HEK293T (cell line): ENCODE data around the gene PRR22.
A peak's percentile ranks its signal among the peaks of the same experiment; 100 is the strongest.

Experiments used
- CTCF ChIA-PET: fragments of 350-600 bp; formaldehyde crosslinking; extraction: SDS; loops from one replicate; lab custom pipeline; 2021; ENCODE audit warnings: antibody characterized with exemption, inconsistent platforms; lab: Yijun Ruan, JAX
- POLR2A ChIA-PET: fragments of 350-600 bp; formaldehyde crosslinking; extraction: SDS; loops from one replicate; lab custom pipeline; 2020; ENCODE audit warnings: antibody characterized with exemption, inconsistent platforms; lab: Yijun Ruan, JAX
- DNase-seq: peaks from one replicate; pipeline ENCODE4 v3.0.0; 2012; ENCODE audit warnings: mixed read lengths; ENCODE audit errors: extremely low spot score
- ARNT ChIP-seq: fragments of 450-650 bp; IDR thresholded peaks from 2 replicates; pipeline ENCODE4 v1.6.1; 2017; ENCODE audit warnings: mild to moderate bottlenecking
- BHLHE40 ChIP-seq: fragments of 450-650 bp; IDR thresholded peaks from 2 replicates; pipeline ENCODE4 v1.6.1; 2016; ENCODE audit warnings: mild to moderate bottlenecking, moderate library complexity, borderline replicate concordance
- CTBP1 ChIP-seq: fragments of 450-650 bp; IDR thresholded peaks from 2 replicates; pipeline ENCODE4 v1.6.1; 2016; ENCODE audit warnings: borderline replicate concordance
- ELF4 ChIP-seq: fragments of 450-650 bp; IDR thresholded peaks from 2 replicates; pipeline ENCODE4 v1.6.1; 2017; ENCODE audit warnings: antibody characterized with exemption
- FOXA1 ChIP-seq: fragments of 450-650 bp; IDR thresholded peaks from 2 replicates; pipeline ENCODE4 v1.6.1; 2016; ENCODE audit warnings: mild to moderate bottlenecking
- FOXK2 ChIP-seq: fragments of 450-650 bp; IDR thresholded peaks from 2 replicates; pipeline ENCODE4 v1.6.1; 2016; ENCODE audit warnings: mild to moderate bottlenecking
- FOXM1 ChIP-seq: fragments of 450-650 bp; IDR thresholded peaks from 2 replicates; pipeline ENCODE4 v1.6.1; 2017; ENCODE audit warnings: mild to moderate bottlenecking, borderline replicate concordance
- HDGF ChIP-seq: fragments of 450-650 bp; IDR thresholded peaks from 2 replicates; pipeline ENCODE4 v1.6.1; 2017; ENCODE audit warnings: antibody characterized with exemption, borderline replicate concordance
- L3MBTL2 ChIP-seq: fragments of 450-650 bp; conservative IDR thresholded peaks from 2 replicates; pipeline ENCODE4 v1.6.1; 2016; ENCODE audit warnings: mild to moderate bottlenecking
- LEF1 ChIP-seq: fragments of 450-650 bp; IDR thresholded peaks from 2 replicates; pipeline ENCODE4 v1.6.1; 2017; ENCODE audit warnings: mild to moderate bottlenecking, borderline replicate concordance
- NFRKB ChIP-seq: fragments of 450-650 bp; IDR thresholded peaks from 2 replicates; pipeline ENCODE4 v1.6.1; 2016; ENCODE audit warnings: mild to moderate bottlenecking, moderate library complexity
- SP1 ChIP-seq: fragments of 450-650 bp; IDR thresholded peaks from 2 replicates; pipeline ENCODE4 v1.6.1; 2017
- SUZ12 ChIP-seq: fragments of 450-650 bp; IDR thresholded peaks from 2 replicates; pipeline ENCODE4 v1.6.1; 2016; ENCODE audit warnings: mild to moderate bottlenecking
- TARDBP ChIP-seq: fragments of 450-650 bp; IDR thresholded peaks from 2 replicates; pipeline ENCODE4 v1.6.1; 2016
- ZNF384 ChIP-seq: fragments of 450-650 bp; IDR thresholded peaks from 2 replicates; pipeline ENCODE4 v1.6.1; 2016
- TF ChIP-seq, protein P1 (sequence below): fragments of 450-650 bp; IDR thresholded peaks from 2 replicates; pipeline ENCODE4 v1.6.1; 2016

PRR22 gene

GRCh38 chr19:5790559-5791520, 6.3 kb upstream of the PRR22 start, which contains the start of gene DUS3L:
Gene DUS3L (minus strand): TSS chr19:5791163. CDS start chr19:5791141, 22 bp downstream.
- DNase-seq, result peak; percentile 96
- CTCF ChIA-PET, result interaction anchor here (0.9 to 1.9 kb wide), 3 partner anchors 13 to 104 kb away, joined by 3 to 11 read pairs (median 4); no protein-coding TSS in a partner anchor
- TF ChIP-seq L3MBTL2 (peak; percentile 99), ARNT (peak; percentile 2; the same call in 1 of the 2 replicates), CTBP1 (no peak), HDGF (no peak), SP1 (no peak), BHLHE40 (no peak), SUZ12 (peak; percentile 81), FOXK2 (no peak), NFRKB (no peak), ZNF384 (no peak), LEF1 (no peak), TARDBP (peak; percentile 87), ELF4 (peak; percentile 67), FOXM1 (no peak), FOXA1 (no peak)
- TF ChIP-seq, protein P1, sequence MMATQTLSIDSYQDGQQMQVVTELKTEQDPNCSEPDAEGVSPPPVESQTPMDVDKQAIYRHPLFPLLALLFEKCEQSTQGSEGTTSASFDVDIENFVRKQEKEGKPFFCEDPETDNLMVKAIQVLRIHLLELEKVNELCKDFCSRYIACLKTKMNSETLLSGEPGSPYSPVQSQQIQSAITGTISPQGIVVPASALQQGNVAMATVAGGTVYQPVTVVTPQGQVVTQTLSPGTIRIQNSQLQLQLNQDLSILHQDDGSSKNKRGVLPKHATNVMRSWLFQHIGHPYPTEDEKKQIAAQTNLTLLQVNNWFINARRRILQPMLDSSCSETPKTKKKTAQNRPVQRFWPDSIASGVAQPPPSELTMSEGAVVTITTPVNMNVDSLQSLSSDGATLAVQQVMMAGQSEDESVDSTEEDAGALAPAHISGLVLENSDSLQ, result no peak
- POLR2A ChIA-PET, result interaction anchor here (0.5 to 2.5 kb wide), 15 partner anchors 8 to 231 kb away, joined by 3 to 14 read pairs (median 4); partner anchors contain the start of genes CATSPERD, LONP1, NDUFA11 and VMAC

DNA sequence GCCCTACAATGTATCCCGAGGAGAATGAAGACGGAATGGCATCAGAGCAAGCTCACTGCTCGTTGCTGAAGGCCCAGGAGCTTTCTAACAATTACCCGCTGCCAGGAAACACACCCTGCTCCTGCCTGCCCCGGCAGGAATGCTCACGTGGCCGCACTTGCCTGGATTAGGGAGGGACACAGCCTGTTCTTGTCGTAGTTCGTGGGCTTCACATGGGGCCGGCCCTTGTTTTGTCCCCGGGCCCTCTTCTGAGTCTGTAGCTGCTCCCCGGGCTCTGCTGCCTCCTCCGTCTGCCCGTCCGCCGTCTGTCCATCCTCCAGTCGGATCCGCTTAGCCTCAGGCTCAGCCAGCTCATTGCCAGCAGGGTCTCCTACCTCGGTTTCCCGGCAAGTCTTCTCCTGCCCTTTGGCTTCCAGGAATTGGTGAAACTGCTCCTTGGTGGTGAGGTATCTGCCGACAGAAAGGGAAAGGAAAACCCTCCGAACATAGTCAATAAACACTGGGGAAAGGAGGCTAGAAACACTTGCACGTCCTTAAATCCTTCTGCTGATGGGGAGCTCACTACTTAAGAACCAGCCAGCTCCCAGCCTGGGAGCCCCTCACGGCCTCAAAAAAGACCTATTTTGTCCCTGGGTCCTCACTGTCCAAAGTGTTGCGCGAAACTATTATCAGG, 5.5 kb upstream of the PRR22 start:
- TF ChIP-seq LEF1 (no peak), SUZ12 (no peak), TARDBP (no peak), ZNF384 (no peak), NFRKB (no peak), HDGF (no peak), FOXA1 (no peak), SP1 (no peak), BHLHE40 (no peak), L3MBTL2 (no peak), ELF4 (no peak; the same call in 1 of the 2 replicates), ARNT (no peak), FOXM1 (no peak), FOXK2 (no peak), CTBP1 (no peak)
- TF ChIP-seq, protein P1, result no peak
- CTCF ChIA-PET, result interaction anchor here (0.9 to 1.2 kb wide), 2 partner anchors 15 to 103 kb away, joined by 3 to 4 read pairs; no protein-coding TSS in a partner anchor
- DNase-seq, result no peak
- POLR2A ChIA-PET, result interaction anchor here (0.9 to 2.5 kb wide), 4 partner anchors 14 to 154 kb away, joined by 3 to 14 read pairs (median 8); partner anchors contain the start of genes CATSPERD and LONP1

GRCh38 chr19:5789351-5789761, 4.8 kb upstream of the PRR22 start:
- POLR2A ChIA-PET, result no interaction called here
- no peak for DNase-seq
- TF ChIP-seq, protein P1, result no peak
- TF ChIP-seq ELF4, result no peak
- no peak for TF ChIP-seq FOXK2
- TF ChIP-seq ZNF384, result no peak
- TF ChIP-seq HDGF, result no peak
- TF ChIP-seq LEF1, result no peak
- TF ChIP-seq TARDBP, result no peak
- TF ChIP-seq CTBP1, result no peak
- TF ChIP-seq NFRKB, result no peak
- TF ChIP-seq FOXM1, result no peak
- TF ChIP-seq SUZ12, result no peak
- TF ChIP-seq L3MBTL2, result no peak
- TF ChIP-seq BHLHE40, result no peak
- no peak for TF ChIP-seq SP1
- TF ChIP-seq FOXA1, result no peak
- TF ChIP-seq ARNT, result no peak
- CTCF ChIA-PET, result no interaction called here

GRCh38 chr19:5788422-5788821, 3.9 kb upstream of the PRR22 start:
- no peak for TF ChIP-seq TARDBP
- TF ChIP-seq SUZ12, result no peak
- TF ChIP-seq ELF4, result no peak
- TF ChIP-seq HDGF, result no peak
- TF ChIP-seq FOXA1, result no peak
- no peak for TF ChIP-seq NFRKB
- no peak for TF ChIP-seq LEF1
- no peak for TF ChIP-seq L3MBTL2
- no peak for TF ChIP-seq ARNT
- no peak for TF ChIP-seq ZNF384
- TF ChIP-seq SP1, result no peak
- no peak for TF ChIP-seq BHLHE40
- TF ChIP-seq CTBP1, result no peak
- TF ChIP-seq FOXK2, result no peak
- TF ChIP-seq, protein P1, result no peak
- TF ChIP-seq FOXM1, result no peak
- no peak for DNase-seq
- ChIA-PET CTCF (no interaction called here), POLR2A (interaction anchor here (0.9 kb wide), 1 partner anchor 116 kb away, joined by 3 read pairs; the partner anchor contains the start of gene NDUFA11)
